DMS53 treated with DMSO at 0.1 percent for 48 hours (cell line): ENCODE measurements around the gene NRL.
"Not testable (repeated sequence)": the region's sequence is repeated elsewhere in the genome, so short reads cannot be mapped to it uniquely, and the experiment has no call there.

Experiments
- DNase-seq: peaks from one replicate; lab custom pipeline; 2025; ENCODE audit not compliant: unreplicated experiment; lab: John Stamatoyannopoulos, UW

Gene NRL

GRCh38 chr14:24054646-24055045 lies 60.1 kb downstream of the NRL start:
- DNase-seq = no peak

- no peak for DNase-seq
Observed at GRCh38 chr14:24054324-24054641, 60.5 kb downstream of the NRL start.

GRCh38 chr14:24053548-24054323 lies 61.0 kb downstream of the NRL start:
- DNase-seq = no peak

GRCh38 chr14:24052656-24053547 lies 61.8 kb downstream of the NRL start:
- no peak for DNase-seq

GRCh38 chr14:24051789-24052655 lies 62.7 kb downstream of the NRL start, which contains the start of gene CARMIL3:
Gene CARMIL3 (plus strand): TSS chr14:24052009. CDS start chr14:24052154, 145 bp downstream.
- DNase-seq = peak; percentile 45

- DNase-seq = no peak
Observed at GRCh38 chr14:24051176-24051788, 63.5 kb downstream of the NRL start.

GRCh38 chr14:24050753-24051152 lies 64.0 kb downstream of the NRL start:
- DNase-seq = not testable (repeated sequence)

GRCh38 chr14:24049002-24049401 lies 65.7 kb downstream of the NRL start:
- not testable (repeated sequence) for DNase-seq

- DNase-seq = no peak
Observed at GRCh38 chr14:24042746-24043145, 72.0 kb downstream of the NRL start.

- no peak for DNase-seq
Observed at GRCh38 chr14:24040692-24041091, 74.1 kb downstream of the NRL start.

GRCh38 chr14:24038686-24039085 lies 76.1 kb downstream of the NRL start:
- no peak for DNase-seq

GRCh38 chr14:24037658-24038037 lies 77.1 kb downstream of the NRL start:
- DNase-seq = peak; percentile 19

GRCh38 chr14:24036963-24037657 lies 77.6 kb downstream of the NRL start:
- DNase-seq = not testable (repeated sequence)

- peak; percentile 50 for DNase-seq
Observed at GRCh38 chr14:24036169-24036962, 78.4 kb downstream of the NRL start.

- not testable (repeated sequence) for DNase-seq
Observed at GRCh38 chr14:24035769-24036168, 79.0 kb downstream of the NRL start.

GRCh38 chr14:24032727-24033418 lies 81.9 kb downstream of the NRL start:
- DNase-seq = no peak

- DNase-seq = not testable (repeated sequence)
Observed at GRCh38 chr14:24031331-24031730, 83.4 kb downstream of the NRL start.

GRCh38 chr14:24029687-24030086 lies 85.1 kb downstream of the NRL start:
- DNase-seq = not testable (repeated sequence)
